ENCODE results near the gene SLC8A1.

DNA sequence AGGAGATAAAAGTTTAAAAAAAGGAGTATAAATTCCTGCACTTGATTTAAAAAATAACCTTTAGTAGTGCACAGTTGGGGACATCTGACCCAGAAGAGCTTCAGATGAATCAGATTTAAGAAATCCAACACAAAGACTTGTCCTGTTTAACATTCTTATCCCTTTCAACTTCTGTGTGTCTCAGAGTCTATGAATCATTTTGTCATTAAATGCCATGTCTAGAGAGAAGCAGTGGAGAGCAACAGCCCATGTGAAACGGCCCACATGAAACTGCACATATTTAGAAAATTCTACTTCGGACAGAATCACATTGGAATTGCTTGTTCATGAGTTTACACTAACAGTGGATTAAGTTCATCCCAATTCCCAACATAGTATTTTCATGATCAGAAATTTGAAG lies 278.6 kb downstream of the SLC8A1 start:
- TF ChIP-seq POLR2A (IDR thresholded peaks at IDR 0.05): no peak
- TF ChIP-seq, protein P1, sequence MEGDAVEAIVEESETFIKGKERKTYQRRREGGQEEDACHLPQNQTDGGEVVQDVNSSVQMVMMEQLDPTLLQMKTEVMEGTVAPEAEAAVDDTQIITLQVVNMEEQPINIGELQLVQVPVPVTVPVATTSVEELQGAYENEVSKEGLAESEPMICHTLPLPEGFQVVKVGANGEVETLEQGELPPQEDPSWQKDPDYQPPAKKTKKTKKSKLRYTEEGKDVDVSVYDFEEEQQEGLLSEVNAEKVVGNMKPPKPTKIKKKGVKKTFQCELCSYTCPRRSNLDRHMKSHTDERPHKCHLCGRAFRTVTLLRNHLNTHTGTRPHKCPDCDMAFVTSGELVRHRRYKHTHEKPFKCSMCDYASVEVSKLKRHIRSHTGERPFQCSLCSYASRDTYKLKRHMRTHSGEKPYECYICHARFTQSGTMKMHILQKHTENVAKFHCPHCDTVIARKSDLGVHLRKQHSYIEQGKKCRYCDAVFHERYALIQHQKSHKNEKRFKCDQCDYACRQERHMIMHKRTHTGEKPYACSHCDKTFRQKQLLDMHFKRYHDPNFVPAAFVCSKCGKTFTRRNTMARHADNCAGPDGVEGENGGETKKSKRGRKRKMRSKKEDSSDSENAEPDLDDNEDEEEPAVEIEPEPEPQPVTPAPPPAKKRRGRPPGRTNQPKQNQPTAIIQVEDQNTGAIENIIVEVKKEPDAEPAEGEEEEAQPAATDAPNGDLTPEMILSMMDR (IDR thresholded peaks at IDR 0.05): no peak
